SK-N-SH (cell line): Measurements from ENCODE around the gene MFN1.

Source experiments
- CTCF ChIP-seq: fragments of 200-600 bp; sonication (generic); IDR thresholded peaks from 2 replicates; pipeline ENCODE4 v1.6.1; 2017; ENCODE audit warnings: antibody characterized with exemption, mild to moderate bottlenecking, moderate library complexity
- EP300 ChIP-seq, 2 experiments: IDR thresholded peaks; 2 replicates each; pipeline versions ENCODE4 v1.4.0 to v1.6.1; 2012; ENCODE audit warnings: borderline replicate concordance in 1 of 2, low read depth in 1 of 2, low read length in 1 of 2
- EZH2phosphoT487 ChIP-seq: fragments of 200-600 bp; sonication (generic); IDR thresholded peaks from 2 replicates; pipeline ENCODE4 v1.6.1; 2017; ENCODE audit warnings: low read depth, mixed run types, mild to moderate bottlenecking, antibody characterized with exemption, moderate library complexity, borderline replicate concordance
- GABPA ChIP-seq: IDR thresholded peaks from 2 replicates; pipeline ENCODE4 v1.4.0; 2012; ENCODE audit warnings: low read depth, mild to moderate bottlenecking
- IRF3 ChIP-seq: fragments of 150-350 bp; IDR thresholded peaks from 2 replicates; pipeline ENCODE4 v1.6.1; 2016; ENCODE audit warnings: mild to moderate bottlenecking, low read depth, low read length
- PBX3 ChIP-seq: IDR thresholded peaks from 2 replicates; pipeline ENCODE4; 2012
- POLR2AphosphoS5 ChIP-seq: IDR thresholded peaks from 2 replicates; pipeline ENCODE4 v1.6.1; 2012; ENCODE audit warnings: low read depth, low read length
- RCOR1 ChIP-seq: fragments of 150-350 bp; IDR thresholded peaks from 2 replicates; pipeline ENCODE4 v1.6.1; 2017; ENCODE audit warnings: antibody characterized with exemption, low read length
- SIN3A ChIP-seq: IDR thresholded peaks from 2 replicates; pipeline ENCODE4 v1.6.1; 2012; ENCODE audit warnings: low read depth, mild to moderate bottlenecking, low read length, moderate library complexity, borderline replicate concordance
- TCF12 ChIP-seq: IDR thresholded peaks from 2 replicates; pipeline ENCODE4 v1.4.0; 2012
- USF2 ChIP-seq: fragments of 150-350 bp; IDR thresholded peaks from 2 replicates; pipeline ENCODE4 v1.6.1; 2017; ENCODE audit warnings: antibody characterized with exemption, low read length, low read depth, borderline replicate concordance
- YY1 ChIP-seq: IDR thresholded peaks from 2 replicates; pipeline ENCODE4 v1.4.0; 2012; ENCODE audit warnings: low read depth, mild to moderate bottlenecking

GRCh38 chr3:179309225-179310078 lies 38.1 kb upstream of the MFN1 start:
- no peak for TF ChIP-seq IRF3
- no peak for TF ChIP-seq SIN3A
- TF ChIP-seq EP300 (IDR thresholded peaks at IDR 0.05; ENCODE audit: borderline replicate concordance in 1 of 2, low read depth in 1 of 2, low read length in 1 of 2): no peak
- TF ChIP-seq EZH2phosphoT487: no peak
- TF ChIP-seq CTCF: no peak
- TF ChIP-seq USF2: no peak
- no peak for TF ChIP-seq YY1
- TF ChIP-seq PBX3: no peak
- TF ChIP-seq GABPA: no peak
- no peak for TF ChIP-seq TCF12
- no peak for TF ChIP-seq POLR2AphosphoS5
- no peak for TF ChIP-seq RCOR1
